Gastroesophageal sphincter (tissue), 3 donors: ENCODE data around the gene OR5K3.

Experiments used
- CTCF ChIP-seq, 4 experiments: fragments of 200-600 bp in 2 of 4; fragments of 450-650 bp in 2 of 4; sonication (generic) in 1 of 4; IDR thresholded peaks; one replicate each; pipeline ENCODE4 v1.5.1; 2017 to 2019; ENCODE audit warnings: antibody characterized with exemption in 4 of 4, mild to moderate bottlenecking in 2 of 4, moderate library complexity in 2 of 4
- EP300 ChIP-seq: sonication (generic); formaldehyde crosslinking; IDR thresholded peaks from one replicate; pipeline ENCODE4 v1.6.1; 2017; ENCODE audit warnings: antibody characterized with exemption, mild to moderate bottlenecking
- POLR2AphosphoS5 ChIP-seq: sonication (generic); formaldehyde crosslinking; IDR thresholded peaks from one replicate; pipeline ENCODE4 v1.6.1; 2017; ENCODE audit warnings: antibody characterized with exemption

GRCh38 chr3:98433764-98434163, 43.3 kb downstream of the OR5K3 start:
- TF ChIP-seq EP300 (no peak), CTCF (IDR thresholded peaks at IDR 0.05) (no peak), POLR2AphosphoS5 (no peak)
